DND-41 (cell line): Measurements from ENCODE around the gene EIF2B1.

Experiments
- ATAC-seq: fragments of 200-7000 bp; cut with Tn5 transposase; 3 replicates; pipeline ENCODE4 v1.9.1; 2021; ENCODE audit warnings: low read depth; ENCODE audit not compliant: insufficient read depth
- DNase-seq: peaks from one replicate; pipeline ENCODE4 v3.0.0-alpha.2; 2020
- H2AFZ ChIP-seq: 2 replicates; pipeline ENCODE4 v1.6.0; 2012; ENCODE audit warnings: low read depth, low read length
- H3K27ac ChIP-seq: 2 replicates; pipeline ENCODE4 v1.5.1; 2012; ENCODE audit warnings: low read length, inconsistent platforms
- H3K27me3 ChIP-seq: fragments of 200-600 bp; sonication (generic); 2 replicates; pipeline ENCODE4 v1.6.0; 2012; ENCODE audit warnings: low read length, mild to moderate bottlenecking, inconsistent platforms; ENCODE audit not compliant: insufficient read depth, poor library complexity
- H3K36me3 ChIP-seq: 2 replicates; pipeline ENCODE4 v1.5.1; 2012; ENCODE audit warnings: low read length, inconsistent platforms; ENCODE audit not compliant: insufficient read depth
- H3K4me1 ChIP-seq: 2 replicates; pipeline ENCODE4 v1.5.1; 2012; ENCODE audit warnings: mild to moderate bottlenecking, low read length; ENCODE audit not compliant: insufficient read depth
- H3K4me2 ChIP-seq: 2 replicates; pipeline ENCODE4 v1.6.0; 2012; ENCODE audit warnings: mild to moderate bottlenecking, moderate library complexity, low read length, inconsistent platforms; ENCODE audit not compliant: insufficient read depth
- H3K4me3 ChIP-seq, 2 experiments: fragments of 200-600 bp in 1 of 2; shearing (Covaris generic) in 1 of 2; 2 replicates each; pipeline ENCODE4 v1.5.1; 2012 to 2016; ENCODE audit warnings: inconsistent platforms in 2 of 2, low read length in 2 of 2, mild to moderate bottlenecking in 2 of 2, low read depth in 1 of 2, moderate library complexity in 1 of 2
- H3K79me2 ChIP-seq: 2 replicates; pipeline ENCODE4 v1.6.0; 2012; ENCODE audit warnings: low read length, inconsistent platforms; ENCODE audit not compliant: insufficient read depth
- H3K9ac ChIP-seq: 2 replicates; pipeline ENCODE4 v1.6.0; 2012; ENCODE audit warnings: low read depth, mild to moderate bottlenecking, inconsistent platforms, low read length, moderate library complexity
- H3K9me3 ChIP-seq: 2 replicates; pipeline ENCODE4 v1.5.1; 2012; ENCODE audit warnings: low read length, moderate library complexity, mild to moderate bottlenecking, inconsistent platforms; ENCODE audit not compliant: insufficient read depth, severe bottlenecking
- H4K20me1 ChIP-seq: 2 replicates; pipeline ENCODE4 v1.6.0; 2012; ENCODE audit warnings: low read length; ENCODE audit not compliant: insufficient read depth
- EZH2 ChIP-seq: IDR thresholded peaks from 3 replicates; pipeline ENCODE4 v1.6.1; 2012; ENCODE audit warnings: borderline replicate concordance, low read depth, mild to moderate bottlenecking, moderate library complexity, low read length, inconsistent platforms; ENCODE audit not compliant: severe bottlenecking
- TF ChIP-seq, protein P1 (sequence below): IDR thresholded peaks from 2 replicates; pipeline ENCODE4 v1.5.1; 2012; ENCODE audit warnings: borderline replicate concordance, low read length, moderate library complexity, mild to moderate bottlenecking; ENCODE audit not compliant: poor library complexity, severe bottlenecking; ENCODE audit errors: extremely low read depth

EIF2B1 gene

DNA sequence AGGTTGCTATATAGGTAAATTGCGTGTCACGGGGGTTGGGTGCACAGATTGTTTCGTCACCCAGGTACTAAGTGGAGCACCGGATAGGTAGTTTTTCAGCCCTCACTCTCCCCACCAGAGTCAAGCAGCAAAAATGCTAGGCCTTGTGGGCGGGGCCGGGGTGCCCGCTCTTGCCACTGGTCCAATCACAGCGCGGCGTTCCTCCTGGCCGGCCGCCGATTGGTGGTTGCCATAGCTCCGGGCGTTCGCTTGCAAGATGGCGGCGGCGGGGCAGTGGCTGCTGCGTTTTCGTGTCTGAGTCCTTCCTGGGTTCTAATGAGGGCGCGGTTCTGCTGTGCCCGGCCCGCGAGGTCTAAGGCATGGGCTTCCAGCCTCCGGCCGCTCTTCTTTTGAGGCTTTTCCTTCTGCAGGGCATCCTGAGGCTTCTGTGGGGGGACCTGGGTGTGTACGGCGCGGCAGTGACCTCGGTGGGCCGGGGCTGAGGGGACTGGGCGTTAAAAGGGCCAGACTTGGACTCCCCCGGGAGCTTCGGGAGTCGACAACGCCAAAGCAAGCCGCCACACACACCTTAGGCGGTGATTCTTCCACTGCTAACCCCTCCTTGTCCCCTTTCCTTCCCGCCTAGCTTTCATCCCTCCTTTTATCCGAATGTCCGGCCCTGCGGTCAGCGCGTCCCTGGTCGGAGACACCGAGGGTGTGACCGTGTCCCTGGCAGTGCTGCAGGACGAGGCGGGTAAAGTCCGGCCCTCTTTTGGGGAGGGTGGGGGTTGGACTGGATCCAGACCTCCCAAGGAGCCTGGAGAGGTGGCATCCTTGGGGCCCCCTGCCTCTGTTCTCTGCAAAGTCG lies 37.6 kb upstream of the EIF2B1 start, which contains the start of gene TCTN2:
TCTN2 (plus strand) TSS at position 232 of the 847 bp plus-strand sequence; CDS start at position 360, 128 bp downstream.
- TF ChIP-seq EZH2 = no peak
- TF ChIP-seq, protein P1, sequence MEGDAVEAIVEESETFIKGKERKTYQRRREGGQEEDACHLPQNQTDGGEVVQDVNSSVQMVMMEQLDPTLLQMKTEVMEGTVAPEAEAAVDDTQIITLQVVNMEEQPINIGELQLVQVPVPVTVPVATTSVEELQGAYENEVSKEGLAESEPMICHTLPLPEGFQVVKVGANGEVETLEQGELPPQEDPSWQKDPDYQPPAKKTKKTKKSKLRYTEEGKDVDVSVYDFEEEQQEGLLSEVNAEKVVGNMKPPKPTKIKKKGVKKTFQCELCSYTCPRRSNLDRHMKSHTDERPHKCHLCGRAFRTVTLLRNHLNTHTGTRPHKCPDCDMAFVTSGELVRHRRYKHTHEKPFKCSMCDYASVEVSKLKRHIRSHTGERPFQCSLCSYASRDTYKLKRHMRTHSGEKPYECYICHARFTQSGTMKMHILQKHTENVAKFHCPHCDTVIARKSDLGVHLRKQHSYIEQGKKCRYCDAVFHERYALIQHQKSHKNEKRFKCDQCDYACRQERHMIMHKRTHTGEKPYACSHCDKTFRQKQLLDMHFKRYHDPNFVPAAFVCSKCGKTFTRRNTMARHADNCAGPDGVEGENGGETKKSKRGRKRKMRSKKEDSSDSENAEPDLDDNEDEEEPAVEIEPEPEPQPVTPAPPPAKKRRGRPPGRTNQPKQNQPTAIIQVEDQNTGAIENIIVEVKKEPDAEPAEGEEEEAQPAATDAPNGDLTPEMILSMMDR = no peak
- Histone ChIP-seq H3K4me2 (peak within 1 kb of the TSS; percentile 98), H3K4me1 (peaks cover 19% of the 10 kb centered on the region), H3K27ac (peak within 1 kb of the TSS; percentile 68), H3K79me2 (no peaks in the 10 kb centered on the region), H3K9me3 (no peaks in the 10 kb centered on the region), H3K36me3 (peaks cover 4% of the 10 kb centered on the region; the same call in 1 of the 2 replicates), H4K20me1 (no peaks in the 10 kb centered on the region), H3K9ac (peak within 1 kb of the TSS; percentile 63), H2AFZ (peak within 1 kb of the TSS; percentile 90), H3K27me3 (no peaks in the 10 kb centered on the region), H3K4me3 (peak within 1 kb of the TSS; percentile 58 to 90)
- ATAC-seq (peak; percentile 100), DNase-seq (peak; percentile 96)

DNA sequence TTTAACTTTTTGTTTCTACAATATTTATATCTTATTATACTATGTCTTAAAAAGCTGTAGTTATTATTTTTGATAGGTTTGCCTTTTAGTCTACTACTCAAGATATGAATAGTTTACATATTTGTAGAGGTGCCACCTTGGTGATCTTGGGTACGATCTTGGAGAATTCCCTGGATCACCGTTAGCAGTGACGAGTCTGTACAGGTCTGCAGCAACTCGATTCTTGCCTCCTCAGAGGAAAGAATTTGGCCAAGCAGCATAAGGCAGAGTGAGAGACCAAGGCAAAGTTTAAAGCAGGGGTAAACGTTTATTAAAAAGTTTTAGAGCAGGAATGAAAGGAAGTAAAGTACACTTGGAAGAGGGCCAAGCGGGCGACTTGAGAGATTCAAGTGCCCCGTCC lies 34.3 kb upstream of the EIF2B1 start:
- H4K20me1 ChIP-seq = no peaks in the 10 kb centered on the region
- H3K27ac ChIP-seq = no peak overlapping the region
- no peaks in the 10 kb centered on the region for H3K27me3 ChIP-seq
- no peak overlapping the region for H3K4me2 ChIP-seq
- H3K36me3 ChIP-seq = peaks cover 3% of the 10 kb centered on the region; the same call in 1 of the 2 replicates
- TF ChIP-seq, protein P1 = no peak
- no peak for TF ChIP-seq EZH2
- peaks cover 19% of the 10 kb centered on the region for H3K4me1 ChIP-seq
- H2AFZ ChIP-seq = no peak overlapping the region
- ATAC-seq (no peak), DNase-seq (no peak)
- no peaks in the 10 kb centered on the region for H3K9me3 ChIP-seq
- H3K4me3 ChIP-seq = no peak overlapping the region
- H3K79me2 ChIP-seq = no peaks in the 10 kb centered on the region
- no peak overlapping the region for H3K9ac ChIP-seq

DNA sequence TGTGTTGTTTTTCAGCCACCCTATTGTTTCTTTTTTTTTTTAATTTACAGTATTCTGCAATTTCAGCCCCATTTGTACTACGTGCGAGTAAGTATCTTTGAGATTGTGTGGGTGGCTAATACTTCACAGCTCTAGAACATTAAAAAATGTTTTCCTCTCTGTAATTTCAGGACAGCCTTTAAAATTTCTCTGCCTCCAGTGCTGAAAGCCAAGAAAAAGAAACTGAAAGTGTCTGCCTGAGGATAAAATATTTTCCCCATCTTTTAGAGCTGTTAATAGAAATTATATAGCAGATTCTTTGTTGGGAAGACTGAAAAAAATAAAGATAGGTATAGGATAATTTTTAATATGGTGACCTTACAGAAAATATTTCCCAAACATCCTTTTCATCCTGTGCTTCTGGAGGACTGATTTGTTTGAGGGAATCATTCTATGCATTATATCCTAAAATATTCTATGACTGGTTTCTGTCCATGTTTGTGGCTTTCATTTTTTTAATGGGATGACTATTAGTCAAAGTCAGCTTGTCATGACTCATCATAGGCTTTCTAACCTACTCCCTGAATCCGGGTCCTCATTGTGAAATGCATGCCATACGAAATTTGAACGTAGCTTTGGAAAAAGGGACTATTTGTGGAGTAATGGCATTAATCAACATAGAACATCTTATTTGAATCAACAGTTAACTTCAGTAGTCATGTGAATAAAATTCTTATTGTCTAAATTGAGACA lies 26.7 kb upstream of the EIF2B1 start:
- H3K79me2 ChIP-seq = no peaks in the 10 kb centered on the region
- H3K27me3 ChIP-seq = no peaks in the 10 kb centered on the region
- TF ChIP-seq, protein P1 = no peak
- DNase-seq (no peak), ATAC-seq (no peak)
- H3K4me2 ChIP-seq = no peak overlapping the region
- H3K36me3 ChIP-seq = peaks cover 44% of the 10 kb centered on the region; the same call in 1 of the 2 replicates
- no peaks in the 10 kb centered on the region for H3K4me1 ChIP-seq
- H2AFZ ChIP-seq = no peak overlapping the region
- H4K20me1 ChIP-seq = no peaks in the 10 kb centered on the region
- no peak overlapping the region for H3K4me3 ChIP-seq
- no peak overlapping the region for H3K9ac ChIP-seq
- H3K27ac ChIP-seq = no peak overlapping the region
- H3K9me3 ChIP-seq = no peaks in the 10 kb centered on the region
